GM19395 (cell line): ENCODE measurements around the gene SLC4A4.

Experiments
- ATAC-seq: cut with Tn5 transposase; IDR thresholded peaks from one replicate; pipeline ENCODE4 v1.9.1; 2021; ENCODE audit warnings: mild to moderate bottlenecking, moderate library complexity; ENCODE audit not compliant: unreplicated experiment

Gene SLC4A4

DNA sequence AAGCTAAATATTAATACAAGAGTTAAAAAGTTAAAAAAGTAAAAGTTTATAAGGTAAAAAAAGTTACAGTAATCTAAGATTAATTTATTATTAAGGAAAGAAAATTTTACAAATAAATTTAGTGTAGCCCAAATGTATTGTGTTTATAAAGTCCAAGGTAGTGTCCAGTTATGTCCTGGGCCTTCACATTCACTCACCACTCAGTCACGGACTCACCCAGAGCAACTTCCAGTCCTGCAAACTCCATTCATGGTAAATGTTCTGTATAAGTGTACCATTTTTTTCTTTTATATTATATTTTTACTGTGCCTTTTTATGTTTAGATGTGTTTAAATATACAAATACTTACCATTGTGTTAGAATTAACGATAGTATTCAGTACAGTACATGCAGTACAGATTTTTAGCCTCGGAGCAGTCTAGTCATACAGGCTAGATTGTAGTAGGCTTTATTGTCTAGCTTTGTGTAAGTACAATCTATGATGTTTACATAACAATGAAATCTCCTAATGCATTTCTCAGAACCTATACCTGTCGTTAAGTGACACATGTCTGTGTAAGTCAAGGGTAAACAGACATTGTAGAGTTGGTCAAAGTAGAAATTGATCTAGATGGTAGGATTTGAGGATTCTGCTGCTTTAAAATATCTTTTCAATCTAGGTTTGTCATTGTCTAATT, 247.4 kb downstream of the SLC4A4 start:
- ATAC-seq: no peak

DNA sequence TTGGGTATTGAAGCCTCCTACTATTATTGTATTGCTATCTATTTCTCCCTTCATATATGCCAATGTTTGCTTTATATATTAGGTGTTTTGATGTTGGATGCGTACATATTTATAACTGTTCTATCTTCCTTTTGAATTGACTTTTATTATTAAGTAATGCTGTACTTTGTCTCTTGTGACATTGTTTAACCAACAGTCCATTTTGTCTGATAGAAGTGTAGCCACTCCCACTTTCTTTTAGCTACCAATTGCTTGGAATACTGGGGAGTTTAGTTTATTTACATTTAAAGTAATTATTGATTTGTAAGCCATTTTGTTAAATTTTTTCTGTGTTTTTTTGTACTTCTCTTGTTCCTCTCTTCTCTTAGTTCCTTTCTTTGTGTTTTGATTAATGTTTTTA, 249.2 kb downstream of the SLC4A4 start:
- no peak for ATAC-seq

DNA sequence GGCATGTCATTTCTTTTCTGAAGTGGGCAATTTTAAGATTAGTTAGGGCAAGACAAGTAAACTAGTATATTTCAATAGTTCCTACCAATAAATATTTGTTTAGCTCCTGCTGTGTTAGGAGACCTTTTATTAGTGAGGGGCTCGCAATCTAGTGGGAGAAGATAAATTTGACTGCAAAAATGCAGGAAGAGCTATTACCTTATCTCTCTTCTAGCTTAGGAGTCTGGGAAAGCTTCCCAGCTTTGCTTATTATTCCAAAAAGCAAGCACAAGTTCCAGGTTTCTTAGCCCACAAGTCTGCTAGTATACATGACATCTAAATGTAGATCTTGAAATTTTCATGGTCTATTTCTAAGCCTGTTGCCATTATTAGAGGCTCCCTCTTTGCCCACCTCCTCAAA, 254.0 kb downstream of the SLC4A4 start:
- no peak for ATAC-seq

DNA sequence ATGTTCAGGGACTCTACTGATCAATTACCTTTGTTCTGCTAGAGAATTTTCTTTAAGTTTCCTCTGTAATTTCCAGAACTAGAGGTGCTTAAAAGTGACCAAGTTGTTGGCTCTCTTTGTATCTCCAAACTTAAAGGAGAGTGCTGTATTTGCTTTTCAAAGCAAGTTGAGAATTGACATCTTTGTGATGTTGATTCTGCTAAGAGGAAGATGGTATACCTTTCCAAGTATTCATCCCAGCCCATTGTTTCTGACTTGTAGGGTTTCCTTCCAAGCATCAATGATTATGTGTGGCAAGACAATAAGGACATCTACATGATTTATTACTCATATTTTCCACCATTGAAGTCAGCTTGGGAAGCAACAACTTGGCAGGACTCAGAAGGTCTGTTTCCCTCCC, 254.5 kb downstream of the SLC4A4 start:
- no peak for ATAC-seq

DNA sequence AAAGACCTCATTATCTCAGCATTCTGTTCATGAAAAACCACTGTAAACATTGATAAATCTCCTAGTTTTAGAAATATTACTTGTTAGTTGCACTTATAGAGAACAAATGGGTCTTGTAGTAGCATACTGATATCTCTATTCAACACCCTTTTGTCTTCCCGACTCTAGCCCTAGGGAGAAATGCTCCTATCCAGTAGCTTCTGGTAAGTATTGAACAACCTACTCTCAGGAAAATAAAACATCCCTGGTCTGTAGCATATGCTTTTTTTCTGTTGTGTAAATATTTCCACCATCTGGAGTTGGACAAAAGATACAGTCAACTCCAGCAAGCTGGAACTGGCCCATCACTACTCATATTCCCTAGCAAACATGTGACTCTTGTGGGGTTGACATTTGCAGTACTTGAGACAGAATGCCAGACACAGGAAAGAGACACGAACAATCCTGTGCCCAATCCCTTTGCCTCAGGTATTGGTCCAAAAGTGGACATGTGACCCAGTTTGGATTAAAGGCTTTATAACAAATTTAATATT, 256.8 kb downstream of the SLC4A4 start:
- no peak for ATAC-seq

DNA sequence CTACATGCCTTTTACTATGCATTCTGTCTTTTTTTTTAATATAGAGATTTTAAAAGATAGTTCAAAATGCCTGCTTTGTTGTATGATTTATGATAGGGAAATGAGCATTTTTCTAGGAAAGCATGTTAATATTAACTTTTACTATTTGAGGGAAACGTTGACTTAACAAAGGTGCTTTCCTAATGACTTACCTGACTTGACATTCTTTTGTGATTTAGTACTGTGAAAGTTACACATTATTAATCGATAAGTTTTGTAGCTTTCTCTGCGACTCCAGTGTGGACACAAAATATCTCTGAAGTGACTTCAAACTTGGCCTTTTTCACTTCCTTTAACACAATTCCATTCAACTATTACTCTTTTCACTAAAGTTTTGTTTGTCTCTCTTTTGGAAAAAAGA, 260.8 kb downstream of the SLC4A4 start:
- ATAC-seq: no peak

DNA sequence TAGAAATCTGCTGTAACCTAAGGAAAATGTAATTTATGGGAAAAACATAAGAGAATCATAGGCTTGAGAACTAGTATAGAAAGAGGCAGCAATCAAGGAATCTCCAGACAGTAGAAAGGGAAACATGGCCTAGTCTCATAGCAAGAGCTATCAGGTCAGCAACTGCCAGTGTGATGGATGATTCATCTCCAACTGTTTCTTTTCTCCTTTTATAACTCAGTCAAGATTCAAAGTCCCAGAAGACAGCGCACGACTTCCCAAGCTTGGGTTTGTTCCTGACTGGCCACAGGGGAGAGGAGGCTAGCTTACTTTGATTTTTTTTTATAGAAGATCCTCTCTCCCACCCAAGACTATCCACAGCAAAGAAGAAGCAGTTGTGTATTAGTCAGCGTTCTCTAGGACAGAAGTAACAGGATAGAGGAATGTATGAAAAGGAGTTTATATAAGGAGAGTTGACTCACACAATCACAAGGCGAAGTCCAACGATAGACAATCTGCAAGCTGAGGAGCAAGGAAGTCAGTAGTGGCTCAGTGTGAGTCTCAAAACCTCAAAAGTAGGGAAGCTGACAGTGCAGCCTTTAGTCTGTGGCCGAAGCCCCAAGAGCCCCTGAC, 263.6 kb downstream of the SLC4A4 start:
- no peak for ATAC-seq

DNA sequence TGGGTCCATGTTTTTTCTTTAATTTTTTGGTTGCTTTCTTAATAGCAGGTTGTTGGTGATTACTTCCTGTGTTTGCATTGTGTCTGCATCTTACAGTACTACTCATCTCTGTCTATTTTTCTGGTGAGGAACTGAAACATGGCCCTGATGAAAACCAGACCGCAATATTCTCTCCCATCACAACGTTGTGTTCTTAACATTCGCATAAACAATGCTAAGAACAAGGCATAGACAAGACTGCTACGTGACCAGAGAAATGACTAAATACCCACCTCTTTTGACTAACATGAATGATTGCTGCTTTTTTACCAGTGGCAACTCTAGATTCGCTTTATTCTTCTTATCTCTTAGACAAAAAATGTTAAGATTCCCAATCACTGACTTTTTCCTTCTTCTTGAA, 266.0 kb downstream of the SLC4A4 start:
- ATAC-seq: peak; percentile 96

DNA sequence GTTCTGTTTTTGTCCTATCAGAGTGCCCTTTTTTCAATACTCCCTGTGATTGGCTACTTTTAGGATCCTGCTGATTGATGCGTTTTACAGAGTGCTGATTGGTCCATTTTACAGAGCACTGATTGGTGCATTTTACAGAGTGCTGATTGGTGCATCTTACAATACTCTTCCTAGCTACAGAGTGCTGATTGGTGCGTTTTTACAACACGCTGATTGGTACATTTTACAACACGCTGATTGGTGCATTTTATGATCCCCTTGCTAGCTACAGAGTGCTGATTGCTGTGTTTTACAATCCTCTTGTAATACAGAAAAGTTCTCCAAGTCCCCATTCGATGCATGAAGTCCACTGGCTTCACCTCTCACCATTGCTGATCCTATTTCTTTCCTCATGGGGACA, 268.3 kb downstream of the SLC4A4 start:
- ATAC-seq: no peak

DNA sequence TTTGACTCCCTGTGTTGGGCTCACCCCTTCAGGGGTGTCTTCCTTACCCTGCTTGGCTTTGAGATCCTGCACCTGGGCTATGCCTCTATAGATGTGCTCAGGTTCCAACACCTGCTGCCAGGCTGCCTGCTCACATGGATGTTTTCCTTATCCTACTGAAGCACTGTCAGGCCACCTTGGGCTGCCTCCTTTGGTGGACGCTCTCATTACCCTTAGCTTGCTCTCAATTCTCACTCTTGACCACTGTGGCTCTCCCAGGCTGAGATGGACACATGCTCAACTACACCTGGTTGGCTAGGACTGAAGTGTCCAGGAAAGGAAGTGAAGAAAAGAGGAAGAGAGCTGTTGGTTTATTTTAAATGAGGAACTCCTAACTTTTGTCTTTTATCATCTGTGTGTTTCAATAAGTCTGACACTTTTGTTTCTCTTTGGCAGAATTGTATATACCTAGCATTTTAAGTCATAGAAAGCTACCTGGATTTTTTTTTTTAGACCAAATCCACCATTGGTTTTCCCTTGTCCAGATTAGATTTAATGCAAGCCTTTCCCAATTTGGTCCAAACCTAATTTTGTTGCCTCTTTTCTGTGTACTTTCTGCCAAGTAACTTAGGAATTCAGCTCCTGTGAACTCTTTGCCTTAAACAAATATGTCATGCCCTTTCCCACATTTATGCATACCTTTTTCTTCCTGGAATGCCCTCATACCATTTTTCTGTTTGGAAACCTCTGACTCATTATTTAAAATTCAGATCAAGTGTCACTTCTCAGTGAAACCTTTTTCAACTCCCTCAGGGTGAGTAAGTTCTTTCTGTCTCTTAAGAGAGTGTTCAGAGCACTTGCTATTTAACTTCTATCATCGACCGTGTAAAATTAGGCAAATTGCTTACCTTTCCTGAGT, 269.2 kb downstream of the SLC4A4 start:
- no peak for ATAC-seq

DNA sequence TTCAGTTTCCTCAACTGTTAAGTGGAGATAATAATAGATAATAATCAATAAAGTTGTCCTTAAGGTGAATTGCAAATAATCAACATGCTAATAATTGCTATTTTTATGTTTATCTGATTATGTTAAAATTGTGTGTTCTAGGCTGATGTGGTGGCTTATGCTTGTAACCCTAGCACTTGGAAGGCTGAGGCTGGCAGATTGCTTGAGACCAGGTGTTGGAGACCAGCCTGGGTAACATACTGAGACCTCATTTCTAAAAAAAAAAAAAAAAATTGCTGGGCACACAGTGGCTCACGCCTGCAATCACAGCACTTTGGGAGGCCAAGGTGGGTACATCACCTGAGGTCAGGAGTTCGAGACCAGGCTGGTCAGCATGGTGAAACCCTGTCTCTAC, 269.9 kb downstream of the SLC4A4 start:
- no peak for ATAC-seq

DNA sequence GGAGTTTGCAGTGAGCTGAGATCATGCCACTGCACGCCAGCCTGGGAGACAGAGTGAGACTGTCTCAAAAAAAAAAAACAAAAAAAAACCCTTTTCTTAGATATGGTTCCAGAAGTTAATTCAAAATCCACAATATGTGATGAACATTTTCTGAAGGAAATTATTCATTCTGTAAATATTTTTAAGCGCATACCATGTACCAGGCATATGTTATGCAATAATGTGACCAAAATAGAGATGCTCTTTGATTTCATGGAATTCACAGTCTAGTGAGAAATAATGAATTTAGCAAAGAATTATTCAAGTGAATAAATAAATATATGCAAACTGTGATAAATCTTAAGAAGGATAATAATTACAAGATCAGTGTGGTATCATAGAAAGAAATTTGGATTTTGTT, 270.3 kb downstream of the SLC4A4 start:
- no peak for ATAC-seq

DNA sequence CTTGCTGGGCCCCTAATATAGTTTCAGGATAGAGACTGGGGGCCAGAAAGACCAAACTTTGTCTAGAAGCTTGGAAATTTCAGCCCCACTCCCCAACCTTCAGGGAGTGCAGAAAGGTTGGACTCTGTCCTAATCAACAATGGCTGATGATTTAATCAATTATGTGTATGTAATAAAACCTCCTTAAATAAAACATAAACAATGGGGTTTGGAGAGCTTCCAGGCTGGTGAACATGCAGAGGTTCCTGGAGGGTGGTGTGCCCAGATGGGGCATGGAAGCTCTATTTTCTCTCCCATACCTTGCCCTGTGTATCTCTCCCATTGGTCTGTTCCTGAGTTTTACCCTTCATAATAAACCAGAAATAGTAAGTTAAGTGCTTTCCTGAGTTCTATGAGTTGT, 270.8 kb downstream of the SLC4A4 start:
- no peak for ATAC-seq

DNA sequence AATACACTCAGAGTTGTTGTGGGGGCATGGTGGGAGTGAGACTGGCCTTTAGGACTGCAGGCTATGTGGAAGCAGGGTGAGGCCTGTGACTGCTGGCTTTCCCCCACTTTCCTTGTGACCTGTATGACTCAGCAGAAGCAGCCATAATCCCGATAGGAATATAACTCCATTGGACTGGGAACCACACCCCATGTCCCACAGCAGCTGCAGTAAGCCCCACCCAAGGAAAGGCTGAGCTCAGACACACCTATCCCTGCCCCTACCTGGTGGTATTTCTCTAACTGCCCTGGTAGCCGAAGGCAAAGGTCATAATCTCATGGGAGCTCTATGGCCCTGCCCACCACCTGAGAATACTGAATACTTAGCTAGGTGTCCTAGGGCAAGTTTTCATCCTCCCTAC, 275.8 kb downstream of the SLC4A4 start:
- no peak for ATAC-seq

DNA sequence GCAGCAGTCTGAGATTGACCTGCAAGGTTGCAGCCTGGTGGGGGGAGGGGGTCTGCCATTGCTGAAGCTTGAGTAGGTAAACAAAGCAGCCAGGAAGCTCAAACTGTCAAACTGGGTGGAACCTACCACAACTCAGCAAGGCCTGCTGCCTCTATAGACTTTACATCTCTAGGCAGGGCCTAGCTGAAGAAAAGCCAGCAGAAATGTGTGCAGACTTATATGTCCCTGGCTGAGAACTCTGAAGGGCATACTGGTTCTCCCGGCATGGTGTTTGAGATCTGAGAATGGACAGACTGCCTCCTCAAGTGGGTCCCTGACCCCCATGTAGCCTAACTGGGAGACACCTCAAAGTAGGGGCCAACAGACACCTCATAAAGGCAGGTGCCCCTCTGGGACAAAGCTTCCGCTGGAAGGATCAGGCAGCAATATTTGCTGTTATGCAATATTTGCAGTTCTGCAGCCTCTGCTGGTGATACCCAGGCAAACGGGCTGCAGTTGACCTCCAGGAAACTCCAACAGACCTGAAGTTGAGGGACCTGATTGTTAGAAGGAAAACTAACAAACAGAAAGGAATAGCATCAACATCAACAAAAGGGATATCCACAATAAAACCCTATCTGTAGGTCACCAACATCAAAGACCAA, 277.5 kb downstream of the SLC4A4 start:
- no peak for ATAC-seq
